Measurements from ENCODE around the gene EML2.

Gene EML2

GRCh38 chr19:45587873-45588272 lies 51.3 kb downstream of the EML2 start:
- no peak for DNase-seq (ENCODE audit: low read depth)

GRCh38 chr19:45585158-45585577 lies 54.0 kb downstream of the EML2 start:
- no peak for DNase-seq (ENCODE audit: low read depth)

GRCh38 chr19:45584332-45585157 lies 54.7 kb downstream of the EML2 start, which contains the start of gene OPA3:
Gene OPA3 (minus strand): TSS chr19:45584802. CDS start chr19:45584764, 38 bp downstream.
- peak; percentile 99 for DNase-seq (ENCODE audit: low read depth)

GRCh38 chr19:45581576-45581975 lies 57.6 kb downstream of the EML2 start:
- no peak for DNase-seq (ENCODE audit: low read depth)

GRCh38 chr19:45578861-45579260 lies 60.3 kb downstream of the EML2 start:
- DNase-seq (ENCODE audit: low read depth): no peak

GRCh38 chr19:45577111-45577905 lies 61.9 kb downstream of the EML2 start:
- DNase-seq (ENCODE audit: low read depth): peak; percentile 88

- DNase-seq (ENCODE audit: low read depth): no peak
Observed at GRCh38 chr19:45576682-45577081, 62.5 kb downstream of the EML2 start.

GRCh38 chr19:45575216-45575615 lies 64.0 kb downstream of the EML2 start:
- no peak for DNase-seq (ENCODE audit: low read depth)

GRCh38 chr19:45574526-45574925 lies 64.7 kb downstream of the EML2 start:
- no peak for DNase-seq (ENCODE audit: low read depth)

GRCh38 chr19:45571457-45572220 lies 67.6 kb downstream of the EML2 start:
- no peak for DNase-seq (ENCODE audit: low read depth)

GRCh38 chr19:45569619-45570421 lies 69.4 kb downstream of the EML2 start:
- DNase-seq (ENCODE audit: low read depth): no peak

- DNase-seq (ENCODE audit: low read depth): no peak
Observed at GRCh38 chr19:45568732-45569131, 70.5 kb downstream of the EML2 start.

GRCh38 chr19:45567609-45568008 lies 71.6 kb downstream of the EML2 start:
- no peak for DNase-seq (ENCODE audit: low read depth)

- no peak for DNase-seq (ENCODE audit: low read depth)
Observed at GRCh38 chr19:45564131-45564780, 74.9 kb downstream of the EML2 start.

GRCh38 chr19:45560686-45561085 lies 78.5 kb downstream of the EML2 start:
- no peak for DNase-seq (ENCODE audit: low read depth)

- DNase-seq (ENCODE audit: low read depth): no peak
Observed at GRCh38 chr19:45560038-45560437, 79.2 kb downstream of the EML2 start.
